ENCODE measurements around the gene PLEKHN1.

- TF ChIP-seq CTCF (IDR thresholded peaks at IDR 0.05) (no peak), PBX3 (IDR thresholded peaks at IDR 0.05) (no peak)
Measured at GRCh38 chr1:932173-932510, 34.1 kb upstream of the PLEKHN1 start.

Data from SK-N-SH (cell line).